ENCODE data around the gene GSE1.

- TF ChIP-seq CTCF (IDR thresholded peaks at IDR 0.05; ENCODE audit: low read depth, low read length) (no peak), POLR2A (IDR thresholded peaks at IDR 0.05; ENCODE audit: extremely low read depth, insufficient read length) (no peak)
Observed at GRCh38 chr16:85585711-85586110, 27.4 kb upstream of the GSE1 start.

Measured in NB4 (cell line).